NCI-H1417 (cell line): ENCODE results near the gene AGPAT4.
A peak's percentile ranks its signal among the peaks of the same experiment; 100 is the strongest.

Source experiments
- DNase-seq, 3 experiments: peaks; one replicate each; lab custom pipeline; 2025; lab: John Stamatoyannopoulos, UW

Gene AGPAT4

GRCh38 chr6:161110028-161110779 lies 163.7 kb downstream of the AGPAT4 start:
- no peak for DNase-seq

- no peak for DNase-seq
Measured at GRCh38 chr6:161109366-161109765, 164.5 kb downstream of the AGPAT4 start.

- DNase-seq = no peak
Measured at GRCh38 chr6:161108916-161109315, 164.9 kb downstream of the AGPAT4 start.

- DNase-seq = no peak
Measured at GRCh38 chr6:161107779-161108730, 165.8 kb downstream of the AGPAT4 start.

GRCh38 chr6:161105408-161105807 lies 168.5 kb downstream of the AGPAT4 start:
- DNase-seq = no peak

GRCh38 chr6:161104966-161105365 lies 168.9 kb downstream of the AGPAT4 start:
- DNase-seq = no peak

- no peak for DNase-seq
Measured at GRCh38 chr6:161103475-161103874, 170.4 kb downstream of the AGPAT4 start.

- peak in 1 of 3 experiments; percentile 38 for DNase-seq
Measured at GRCh38 chr6:161101517-161101916, 172.3 kb downstream of the AGPAT4 start.

- no peak for DNase-seq
Measured at GRCh38 chr6:161100072-161100471, 173.8 kb downstream of the AGPAT4 start.

- no peak for DNase-seq
Measured at GRCh38 chr6:161095916-161096315, 177.9 kb downstream of the AGPAT4 start.

- no peak for DNase-seq
Measured at GRCh38 chr6:161094955-161095354, 178.9 kb downstream of the AGPAT4 start.

- no peak for DNase-seq
Measured at GRCh38 chr6:161091972-161092701, 181.7 kb downstream of the AGPAT4 start.

- DNase-seq = no peak
Measured at GRCh38 chr6:161091151-161091550, 182.7 kb downstream of the AGPAT4 start.

GRCh38 chr6:161088676-161089328 lies 185.1 kb downstream of the AGPAT4 start:
- DNase-seq = no peak

GRCh38 chr6:161085246-161085645 lies 188.6 kb downstream of the AGPAT4 start:
- DNase-seq = no peak

GRCh38 chr6:161082215-161082614 lies 191.6 kb downstream of the AGPAT4 start:
- no peak for DNase-seq

- no peak for DNase-seq
Measured at GRCh38 chr6:161080263-161080970, 193.4 kb downstream of the AGPAT4 start.
